Mucosa of stomach (tissue), 1 donor: Measurements from ENCODE around the gene DYDC1.

Source experiments
- H3K27me3 ChIP-seq: one replicate; pipeline ENCODE4 v1.7.0; 2013; ENCODE audit warnings: mild to moderate bottlenecking, low read length; ENCODE audit not compliant: control insufficient read depth, insufficient read depth
- H3K36me3 ChIP-seq: one replicate; pipeline ENCODE4 v1.7.0; 2013; ENCODE audit warnings: low read length; ENCODE audit not compliant: control insufficient read depth, insufficient read depth
- H3K4me1 ChIP-seq: one replicate; pipeline ENCODE4 v1.7.0; 2013; ENCODE audit warnings: mild to moderate bottlenecking, low read length; ENCODE audit not compliant: control insufficient read depth, insufficient read depth
- H3K4me3 ChIP-seq: one replicate; pipeline ENCODE4 v1.7.0; 2013; ENCODE audit warnings: low read length
- H3K9ac ChIP-seq: one replicate; pipeline ENCODE4 v1.7.0; 2013; ENCODE audit warnings: mild to moderate bottlenecking, low read length, moderate library complexity
- H3K9me3 ChIP-seq: one replicate; pipeline ENCODE4 v1.7.0; 2013; ENCODE audit warnings: mild to moderate bottlenecking, low read length, moderate library complexity; ENCODE audit not compliant: control insufficient read depth
- donor health status: Pancreatic carcinoma.

DYDC1 gene

GRCh38 chr10:80296942-80297341, 59.6 kb downstream of the DYDC1 start:
- Histone ChIP-seq H3K4me1 (no peaks in the 10 kb centered on the region), H3K27me3 (no peaks in the 10 kb centered on the region), H3K9me3 (no peaks in the 10 kb centered on the region)

GRCh38 chr10:80292607-80293239, 63.8 kb downstream of the DYDC1 start:
- H3K9me3 ChIP-seq = no peaks in the 10 kb centered on the region
- no peak overlapping the region for H3K9ac ChIP-seq
- H3K36me3 ChIP-seq = no peaks in the 10 kb centered on the region
- H3K27me3 ChIP-seq = no peaks in the 10 kb centered on the region
- H3K4me3 ChIP-seq = no peak overlapping the region
- no peaks in the 10 kb centered on the region for H3K4me1 ChIP-seq

More at GRCh38 chr10:80296942-80297341, 59.6 kb downstream of the DYDC1 start:
- Histone ChIP-seq H3K9ac (no peak overlapping the region), H3K36me3 (no peaks in the 10 kb centered on the region), H3K4me3 (no peak overlapping the region)

- Histone ChIP-seq H3K27me3 (no peaks in the 10 kb centered on the region), H3K36me3 (no peaks in the 10 kb centered on the region), H3K4me1 (no peaks in the 10 kb centered on the region), H3K4me3 (no peak overlapping the region), H3K9ac (no peak overlapping the region), H3K9me3 (no peaks in the 10 kb centered on the region)
These were observed 65.9 kb downstream of the DYDC1 start for GRCh38 chr10:80290474-80291220.

- no peak within 1 kb of the TSS for H3K9ac ChIP-seq
- H3K4me3 ChIP-seq = no peak within 1 kb of the TSS
These were observed 66.9 kb downstream of the DYDC1 start, which contains the start of gene MAT1A for GRCh38 chr10:80289451-80290287. Gene MAT1A (minus strand): TSS chr10:80289658. CDS start chr10:80289423, 235 bp downstream.

GRCh38 chr10:80288849-80289248, 67.7 kb downstream of the DYDC1 start:
- Histone ChIP-seq H3K27me3 (no peaks in the 10 kb centered on the region), H3K9ac (no peak overlapping the region), H3K4me1 (no peaks in the 10 kb centered on the region), H3K9me3 (no peaks in the 10 kb centered on the region), H3K36me3 (no peaks in the 10 kb centered on the region), H3K4me3 (no peak overlapping the region)

More at GRCh38 chr10:80289451-80290287, 66.9 kb downstream of the DYDC1 start, which contains the start of gene MAT1A:
- Histone ChIP-seq H3K4me1 (no peaks in the 10 kb centered on the region), H3K9me3 (no peaks in the 10 kb centered on the region), H3K36me3 (no peaks in the 10 kb centered on the region), H3K27me3 (no peaks in the 10 kb centered on the region)
